GM12865 (cell line): ENCODE data around the gene SDCCAG8.

Experiments
- DNase-seq: peaks from one replicate; pipeline ENCODE4 v3.0.0; 2010; ENCODE audit warnings: low read depth
- H3K4me3 ChIP-seq: 2 replicates; pipeline ENCODE4 v1.5.1; 2011; ENCODE audit warnings: mild to moderate bottlenecking, low read depth, low read length, control low read depth
- CTCF ChIP-seq: IDR thresholded peaks from 2 replicates; pipeline ENCODE4 v1.5.1; 2011; ENCODE audit warnings: low read length, control low read depth, low read depth, inconsistent platforms; ENCODE audit not compliant: insufficient read depth; ENCODE audit errors: missing control alignments

Gene SDCCAG8

GRCh38 chr1:243394066-243394465 is 138.2 kb downstream of the SDCCAG8 start:
- DNase-seq = no peak
- TF ChIP-seq CTCF = no peak
- H3K4me3 ChIP-seq = no peak overlapping the region

- TF ChIP-seq CTCF = no peak
- H3K4me3 ChIP-seq = no peak overlapping the region
- DNase-seq = no peak
Observed at GRCh38 chr1:243394601-243395464, 139.0 kb downstream of the SDCCAG8 start.

- no peak for DNase-seq
- H3K4me3 ChIP-seq = no peak overlapping the region
- no peak for TF ChIP-seq CTCF
Observed at GRCh38 chr1:243396424-243396823, 140.6 kb downstream of the SDCCAG8 start.

- no peak for TF ChIP-seq CTCF
- no peak for DNase-seq
- H3K4me3 ChIP-seq = no peak overlapping the region
Observed at GRCh38 chr1:243396876-243397275, 141.0 kb downstream of the SDCCAG8 start.

GRCh38 chr1:243397613-243398321 is 141.9 kb downstream of the SDCCAG8 start:
- TF ChIP-seq CTCF = no peak
- no peak overlapping the region for H3K4me3 ChIP-seq
- DNase-seq = no peak

GRCh38 chr1:243399561-243400155 is 143.8 kb downstream of the SDCCAG8 start:
- no peak for DNase-seq
- no peak for TF ChIP-seq CTCF
- H3K4me3 ChIP-seq = no peak overlapping the region
